ENCODE data around the gene ARPC1A.

DNA sequence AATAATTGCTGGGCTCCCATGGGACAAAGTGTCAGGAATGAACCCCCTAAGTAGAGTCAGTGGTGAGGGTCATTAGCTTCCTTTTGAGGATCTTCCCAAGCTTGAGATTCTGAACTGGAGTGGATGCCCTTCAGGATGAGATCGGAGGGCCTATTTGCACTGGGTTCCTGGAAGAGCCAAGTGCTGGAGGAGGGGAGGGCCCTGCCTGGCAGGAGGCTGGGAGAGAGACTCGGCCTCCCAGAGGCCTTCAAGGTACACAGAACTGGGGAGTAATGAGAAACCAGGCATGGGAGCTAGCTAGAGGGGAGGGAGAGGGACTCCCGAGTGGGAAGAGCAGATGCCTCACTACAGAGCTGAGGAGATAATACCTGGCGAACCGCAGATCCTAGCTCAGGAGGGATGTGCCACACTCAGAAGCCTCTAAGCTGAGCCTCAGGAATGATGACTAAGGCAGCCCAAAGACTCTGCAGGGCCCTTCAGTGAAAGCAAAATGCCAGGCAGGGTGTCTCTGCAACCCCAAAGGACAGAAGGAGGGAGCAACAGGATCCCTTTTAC is 73.3 kb downstream of the ARPC1A start:
- TF ChIP-seq CTCF (IDR thresholded peaks at IDR 0.05) (no peak), EP300 (IDR thresholded peaks at IDR 0.05) (no peak)
